GM13976 (cell line): Measurements from ENCODE around the gene TMED8.

Source experiments
- DNase-seq: peaks from one replicate; pipeline ENCODE4 v3.0.0; 2012; ENCODE audit warnings: low spot score
- CTCF ChIP-seq: IDR thresholded peaks from 2 replicates; pipeline ENCODE4 v1.5.1; 2012; ENCODE audit warnings: borderline replicate concordance, mild to moderate bottlenecking; ENCODE audit not compliant: insufficient read depth; ENCODE audit errors: extremely low read depth, missing control alignments, control extremely low read depth
- in situ Hi-C: fragments of 300-500 bp; cut with MboI; formaldehyde crosslinking; loops from one replicate; pipeline ENCODE4 v1.12.0; 2022; ENCODE audit warnings: low sequenced_read_pairs, mixed read lengths, inconsistent platforms; ENCODE audit not compliant: unreplicated experiment

TMED8 gene

GRCh38 chr14:77409131-77409533 lies 32.2 kb upstream of the TMED8 start:
- no peak for TF ChIP-seq CTCF
- in situ Hi-C loops = no loop called here
- no peak for DNase-seq

GRCh38 chr14:77407158-77407557 lies 30.3 kb upstream of the TMED8 start:
- DNase-seq = no peak
- in situ Hi-C loops = no loop called here
- no peak for TF ChIP-seq CTCF

GRCh38 chr14:77406718-77407117 lies 29.8 kb upstream of the TMED8 start:
- no peak for DNase-seq
- in situ Hi-C loops = no loop called here
- no peak for TF ChIP-seq CTCF

- TF ChIP-seq CTCF = no peak
- no peak for DNase-seq
- in situ Hi-C loops = no loop called here
These were observed 29.2 kb upstream of the TMED8 start for GRCh38 chr14:77406086-77406485.

GRCh38 chr14:77403768-77404167 lies 26.9 kb upstream of the TMED8 start:
- in situ Hi-C loops = no loop called here
- no peak for TF ChIP-seq CTCF
- DNase-seq = no peak

- no peak for DNase-seq
- TF ChIP-seq CTCF = no peak
- in situ Hi-C loops = no loop called here
These were observed 23.3 kb upstream of the TMED8 start for GRCh38 chr14:77400216-77400615.

- in situ Hi-C loops = no loop called here
- DNase-seq = no peak
- TF ChIP-seq CTCF = no peak
These were observed 13.3 kb upstream of the TMED8 start for GRCh38 chr14:77390188-77390587.
